ENCODE data around the gene LACTB.
A peak's percentile ranks its signal among the peaks of the same experiment; 100 is the strongest.

Gene LACTB

DNA sequence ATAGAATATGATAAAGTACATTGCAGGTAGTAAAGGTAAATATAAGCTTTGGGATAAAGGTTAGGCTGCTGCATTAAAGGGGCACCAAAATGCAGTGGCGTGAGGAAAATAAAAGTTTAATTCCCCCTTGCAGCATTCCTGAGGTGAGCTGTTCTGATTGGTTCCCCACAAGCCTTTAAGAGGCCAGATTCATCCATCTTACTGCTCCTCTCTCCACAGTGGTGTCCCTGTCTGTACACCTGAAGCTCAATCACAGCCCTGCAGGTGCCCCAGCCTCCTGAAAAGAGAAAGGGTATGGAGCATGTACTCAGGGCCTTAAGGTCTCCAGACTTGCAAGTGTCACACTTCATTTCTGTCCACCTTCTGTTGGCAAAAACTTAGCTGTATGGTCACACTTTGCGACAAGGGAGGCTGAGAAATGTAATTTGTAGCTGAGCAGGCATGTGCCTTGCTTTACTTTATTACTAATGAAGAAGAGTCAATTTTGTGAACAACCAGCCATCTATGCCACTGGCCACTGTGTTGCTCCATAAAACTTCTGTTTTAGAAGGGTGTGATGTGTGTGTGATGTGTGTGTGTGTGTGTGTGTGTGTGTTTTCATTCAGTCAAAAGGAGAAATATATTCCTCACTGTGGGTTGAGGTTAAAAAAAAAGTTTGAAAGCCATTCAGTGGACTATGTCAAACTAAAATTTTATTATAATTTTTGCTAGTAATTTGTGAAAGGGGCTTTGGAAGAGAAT, 12.8 kb downstream of the LACTB start:
- no peak for DNase-seq

DNA sequence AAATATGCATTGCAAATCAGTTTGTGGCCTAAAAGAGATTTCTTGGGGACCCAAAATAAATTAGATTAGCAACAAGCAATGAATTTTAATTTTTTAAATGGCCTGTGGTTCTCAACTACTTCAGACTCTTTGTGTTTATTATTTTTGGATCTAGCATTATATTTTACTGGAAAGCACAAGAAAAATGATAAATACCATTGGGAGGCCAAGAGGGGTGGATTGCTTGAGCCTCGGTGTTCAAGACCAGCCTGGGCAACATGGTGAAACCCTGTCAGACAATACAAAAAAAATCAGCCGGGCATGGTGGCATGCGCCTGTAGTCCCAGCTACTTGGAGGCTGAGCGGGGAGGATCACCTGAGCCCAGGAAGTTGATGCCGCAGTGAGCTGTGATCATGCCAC, 13.6 kb downstream of the LACTB start:
- DNase-seq = no peak

DNA sequence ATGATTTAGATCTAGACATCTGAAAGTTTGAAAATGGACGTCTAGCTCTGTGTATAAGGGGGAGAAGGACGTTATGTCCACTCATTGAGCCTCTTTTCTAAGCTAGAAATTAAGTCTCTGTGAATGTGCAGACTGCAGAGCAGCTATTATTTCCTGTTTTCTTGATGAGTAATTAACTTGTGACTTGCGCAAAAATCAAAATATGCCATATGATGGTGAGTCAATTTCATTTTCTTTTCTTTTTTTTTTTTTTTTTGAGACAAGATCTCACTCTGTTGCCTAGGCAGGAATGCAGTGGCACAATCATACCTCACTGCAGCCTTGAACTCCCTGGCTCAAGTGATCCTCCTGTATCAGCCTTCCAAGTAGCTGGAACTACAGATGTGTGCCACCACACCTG, 14.1 kb downstream of the LACTB start:
- DNase-seq = no peak

DNA sequence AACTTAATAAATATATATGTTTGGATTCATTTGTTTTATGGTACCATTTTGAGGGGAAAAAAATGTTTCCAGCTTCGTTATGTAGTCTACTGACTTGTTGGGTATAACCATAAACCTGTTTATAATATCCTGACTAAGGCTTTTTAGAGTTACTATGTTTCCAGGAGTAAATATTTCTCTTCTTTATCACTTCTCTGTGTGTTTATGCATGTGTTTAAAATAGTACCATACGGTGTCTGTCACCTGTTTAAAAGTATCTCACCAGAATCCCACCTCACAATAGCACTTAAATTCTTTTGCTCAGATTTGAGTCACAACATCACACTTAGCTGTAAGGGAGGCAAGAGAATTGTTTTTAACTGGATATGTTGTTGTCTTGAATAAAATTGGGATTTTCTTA, 15.1 kb downstream of the LACTB start:
- DNase-seq = no peak

DNA sequence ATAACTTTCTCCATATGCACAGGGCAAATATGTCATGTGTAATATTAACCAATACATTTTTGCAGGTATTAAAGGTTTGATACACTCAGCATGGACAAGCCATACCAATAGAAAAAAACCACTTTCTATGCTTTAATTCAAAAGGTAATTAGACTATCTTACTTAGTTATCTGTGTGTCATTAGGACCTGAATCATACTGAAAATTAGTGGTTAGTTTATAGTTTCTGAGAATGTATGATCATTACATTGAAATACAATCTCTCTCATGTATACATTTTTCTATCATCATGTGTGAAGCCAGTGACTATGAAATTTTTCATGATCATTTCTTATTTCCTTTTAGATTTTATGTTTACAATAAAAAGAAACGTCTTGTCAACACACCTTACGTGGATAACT, 19.3 kb downstream of the LACTB start:
- no peak for DNase-seq

DNA sequence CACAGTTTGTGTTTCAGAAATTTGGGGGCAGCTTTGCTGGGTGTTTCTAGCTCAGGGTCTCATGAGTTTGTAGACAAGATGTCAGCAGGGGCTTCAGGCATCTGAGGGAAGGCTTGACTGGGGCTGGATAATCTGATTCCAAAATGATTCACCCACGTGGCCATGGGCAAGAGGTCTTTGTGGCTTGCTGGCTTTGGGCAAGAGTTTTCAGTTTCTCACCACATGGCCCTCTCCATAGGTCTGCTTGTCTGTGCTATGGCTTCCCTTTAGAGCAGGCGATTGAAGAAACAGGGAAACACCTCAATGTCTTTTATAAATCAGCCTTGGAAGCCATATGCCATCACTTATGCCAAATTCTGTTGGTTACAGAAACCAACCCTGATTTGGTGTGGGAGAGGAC, 23.8 kb downstream of the LACTB start:
- DNase-seq = no peak

DNA sequence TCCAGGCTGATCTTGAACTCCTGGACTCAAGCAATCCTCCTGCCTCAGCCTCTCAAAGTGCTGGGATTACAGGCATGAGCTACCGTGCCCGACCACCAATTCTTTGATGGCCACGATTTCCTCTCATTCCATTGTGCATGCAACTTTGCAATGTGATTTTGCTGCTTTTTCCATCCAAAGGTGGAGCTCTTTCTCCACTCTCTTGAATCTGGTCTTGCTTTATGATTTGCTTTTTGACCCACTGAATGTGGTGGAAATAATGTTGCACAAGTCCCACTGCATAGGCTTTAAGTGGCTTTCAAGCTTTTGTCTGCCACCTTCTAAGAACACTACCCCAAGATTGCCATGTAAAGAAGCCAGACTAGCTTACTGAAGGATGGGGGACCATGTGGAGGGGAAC, 25.0 kb downstream of the LACTB start:
- DNase-seq = no peak

DNA sequence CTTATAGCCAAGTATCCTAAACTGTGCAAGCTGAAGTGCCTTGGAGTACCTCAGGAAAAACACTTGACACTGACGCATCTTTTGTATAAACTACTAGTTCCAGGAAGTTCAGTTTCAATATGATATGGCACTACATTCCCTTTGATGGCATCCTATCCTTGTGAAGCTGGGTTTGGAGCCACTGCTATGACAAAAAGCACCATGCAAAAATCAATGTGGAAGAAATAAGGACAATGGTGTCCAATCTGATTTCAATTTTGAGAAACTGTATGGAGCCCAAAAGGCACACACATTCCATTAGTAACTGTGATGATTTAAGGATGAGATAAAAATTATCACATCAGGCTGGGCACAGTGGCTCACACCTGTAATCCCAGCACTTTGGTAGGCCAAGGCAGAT, 30.0 kb downstream of the LACTB start:
- DNase-seq = no peak

DNA sequence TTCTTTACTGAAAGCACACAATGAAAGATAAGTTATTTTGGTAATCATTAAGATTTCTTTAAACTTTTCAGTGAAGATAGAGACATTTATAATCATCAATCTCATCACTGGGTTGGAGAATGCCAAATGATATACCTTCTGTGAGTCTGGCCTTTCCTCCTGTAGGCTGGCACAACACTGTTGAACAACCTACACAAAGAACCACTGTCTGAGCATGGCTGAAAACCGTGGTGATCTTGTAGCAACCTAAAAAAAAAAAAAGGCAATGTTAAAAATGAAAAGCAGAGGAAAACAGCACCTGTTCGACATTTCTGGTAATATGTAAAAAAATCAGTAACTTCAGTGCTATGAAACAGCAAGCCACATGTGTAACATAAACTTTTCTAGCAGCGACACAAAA, 33.8 kb downstream of the LACTB start:
- DNase-seq = no peak

DNA sequence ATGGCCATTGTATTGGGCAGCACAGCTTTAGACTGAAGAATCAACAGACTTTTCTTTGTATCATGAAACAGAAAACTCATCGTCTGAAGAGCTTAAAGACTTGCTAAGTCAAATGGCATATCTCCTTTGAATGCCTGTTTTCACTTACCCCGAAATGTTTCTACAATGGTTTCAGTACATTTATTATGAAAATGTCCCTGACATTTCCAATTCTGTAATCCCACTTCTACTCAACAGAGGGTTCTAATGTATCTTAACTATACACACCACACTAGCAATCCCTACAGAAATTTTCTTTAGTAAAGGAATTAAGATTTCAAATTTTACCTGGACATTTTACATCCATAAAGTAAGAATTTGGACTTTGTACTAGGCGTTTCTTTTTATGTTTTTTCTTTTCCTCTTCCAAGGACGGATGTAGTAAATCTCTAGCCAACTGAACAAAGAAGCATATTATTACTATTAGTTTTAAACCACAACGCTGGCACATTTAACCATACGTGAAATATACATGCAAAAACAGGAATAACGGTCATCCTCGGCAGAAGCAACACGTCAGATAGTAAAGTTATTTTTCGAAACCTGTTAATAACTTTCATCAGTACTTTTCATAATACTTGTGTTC, 34.5 kb downstream of the LACTB start:
- no peak for DNase-seq

DNA sequence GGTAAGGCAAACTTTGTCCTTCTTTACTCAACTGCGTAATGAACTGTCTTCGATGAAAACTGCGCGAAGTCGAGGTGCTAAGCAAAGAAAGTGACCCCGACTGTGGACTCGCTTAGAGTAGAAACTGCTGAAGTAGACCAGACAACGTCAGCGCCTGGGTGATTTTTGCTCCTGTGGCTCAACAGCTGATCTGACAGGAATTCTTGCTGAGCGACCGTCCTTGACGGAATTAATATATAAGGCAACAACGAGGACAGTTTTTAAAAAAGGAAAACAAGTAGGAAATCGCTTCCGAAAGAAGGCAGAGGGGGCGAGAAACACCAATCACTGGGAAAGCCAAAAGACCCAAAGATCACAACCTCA, 35.1 kb downstream of the LACTB start:
- peak in 1 of 2 donors; percentile 9 for DNase-seq

DNA sequence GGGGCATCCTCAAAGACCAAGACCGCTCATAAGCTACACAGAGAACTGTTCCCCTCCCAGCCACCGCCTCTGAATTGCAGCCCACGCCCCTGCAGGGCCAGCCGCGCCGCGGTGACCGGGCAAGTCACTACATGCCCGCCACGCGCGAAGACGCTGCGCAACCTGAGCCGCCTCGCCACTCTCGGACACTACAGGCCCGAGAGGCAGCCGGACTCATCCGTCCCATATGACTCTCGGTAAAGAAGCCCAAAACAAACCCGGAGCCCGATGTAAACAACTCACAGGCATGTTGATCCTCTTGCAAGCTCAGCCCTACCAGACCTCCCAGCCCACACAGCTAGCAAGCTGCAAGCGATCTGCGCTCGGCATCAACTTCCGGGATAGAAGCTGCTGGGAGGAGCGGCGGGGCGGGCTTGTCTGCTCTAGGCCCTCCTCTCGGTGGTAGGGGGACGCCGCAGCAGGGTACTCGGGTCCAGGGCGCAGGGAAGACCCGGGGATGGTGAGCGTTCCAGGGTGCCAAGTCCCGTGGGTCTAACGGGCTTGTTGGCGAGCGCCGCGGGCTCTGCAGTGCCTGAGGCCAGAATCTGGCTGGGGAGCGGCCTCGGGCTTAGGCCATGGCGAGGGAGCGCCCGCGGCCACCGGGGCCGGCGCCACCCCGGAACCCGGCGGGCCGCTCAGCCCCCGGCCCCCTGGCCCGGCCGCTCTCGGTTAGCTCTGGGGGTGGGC, 35.6 kb downstream of the LACTB start, which contains the start of gene RPS27L:
TSS of gene RPS27L (minus strand) at position 360 of the 726 bp plus-strand sequence. CDS start at position 288, 72 bp downstream.
- peak; percentile 86 to 88 for DNase-seq

DNA sequence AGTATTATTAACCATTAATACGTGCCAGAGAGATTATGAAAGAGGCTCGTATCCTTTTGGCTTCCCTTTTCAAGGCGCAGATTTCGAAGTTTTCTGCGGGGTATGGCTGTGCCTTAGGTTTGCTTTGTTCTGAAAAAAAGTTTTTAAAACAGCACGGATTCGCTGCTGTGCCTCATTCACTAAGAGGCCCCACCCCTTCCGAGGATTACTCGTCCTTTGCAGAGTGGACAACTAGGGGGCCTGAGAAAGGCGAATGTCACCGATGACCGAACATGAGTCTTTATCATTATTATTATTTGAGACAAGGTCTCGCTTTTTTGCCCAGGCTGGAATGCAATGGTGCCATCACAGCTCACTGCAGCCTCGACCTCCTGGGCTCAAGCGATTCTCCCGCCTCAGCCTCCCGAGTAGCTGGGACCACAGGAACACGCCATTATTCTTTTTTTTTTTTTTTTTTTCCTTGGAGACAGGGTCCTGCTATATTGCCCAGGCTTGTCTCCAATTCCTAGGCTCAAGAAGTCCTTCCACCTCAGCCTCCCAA, 36.3 kb downstream of the LACTB start:
- peak in 1 of 2 donors; percentile 11 for DNase-seq

DNA sequence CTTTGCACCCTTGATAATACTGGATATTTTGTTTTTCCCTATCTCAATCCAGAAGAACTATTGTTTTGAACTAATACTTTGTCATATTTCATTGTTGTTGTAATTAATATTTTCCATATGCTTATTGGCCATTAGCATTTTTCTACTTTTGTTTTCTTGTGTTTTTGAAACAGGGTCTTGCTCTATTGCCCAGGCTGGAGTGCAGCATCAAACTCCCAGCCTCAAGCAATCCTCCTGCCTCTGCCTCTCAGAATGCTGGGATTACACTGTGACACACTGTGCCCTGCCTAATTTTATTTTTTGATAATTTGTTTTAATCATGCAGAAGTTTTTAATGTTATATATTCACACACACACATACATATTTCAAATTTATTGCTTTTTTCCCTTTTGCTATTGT, 39.0 kb downstream of the LACTB start:
- no peak for DNase-seq

DNA sequence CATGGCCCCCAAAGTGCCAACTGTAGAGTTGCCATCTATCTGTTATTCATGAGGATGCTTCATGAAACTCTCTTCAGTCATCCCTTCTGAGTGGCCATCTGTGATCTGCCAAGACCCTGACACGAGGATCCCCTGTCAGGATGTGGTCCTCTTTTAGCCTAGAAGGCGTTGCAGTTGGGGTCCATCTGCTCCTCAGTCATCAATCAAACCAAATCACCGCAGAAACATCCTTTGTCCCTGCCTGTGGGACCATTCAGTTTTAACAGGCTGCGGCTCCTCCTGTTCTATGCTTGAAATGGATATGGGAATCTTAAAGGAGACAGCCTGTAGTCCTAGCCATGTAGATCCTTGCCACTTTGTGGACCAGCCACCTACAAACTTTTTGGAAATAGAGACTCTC, 41.6 kb downstream of the LACTB start:
- DNase-seq = no peak

DNA sequence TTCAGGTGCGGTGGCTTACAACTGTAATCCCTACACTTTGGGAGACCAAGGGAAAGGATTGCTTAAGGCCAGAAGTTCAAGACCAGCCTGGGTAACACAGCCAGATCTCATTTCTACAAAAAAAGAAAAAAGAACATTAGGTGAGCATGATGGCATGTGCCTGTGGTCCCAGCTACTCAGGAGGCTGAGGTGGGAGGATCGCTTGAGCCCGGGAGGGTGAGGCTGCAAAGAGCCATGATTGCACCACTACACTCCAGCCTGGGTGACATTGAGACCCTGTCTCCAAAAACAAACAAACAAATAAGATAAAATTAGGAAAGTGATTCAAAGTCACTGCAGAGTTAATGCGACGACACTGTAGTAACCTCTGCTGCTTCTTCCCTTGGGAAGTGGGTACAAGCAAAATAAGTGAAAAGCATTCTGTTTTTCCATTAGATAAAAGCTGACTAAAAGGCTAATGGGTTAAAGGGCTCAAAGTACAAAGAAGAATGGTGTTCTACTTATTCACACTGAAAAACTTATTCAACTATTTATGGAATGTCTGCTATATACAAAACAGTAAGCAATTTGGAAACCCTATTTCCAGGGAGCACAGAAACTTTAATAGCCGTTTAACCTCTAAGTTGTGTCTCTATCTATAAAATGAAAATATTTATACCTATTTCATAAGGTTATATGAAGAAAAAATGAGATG, 43.7 kb downstream of the LACTB start:
- DNase-seq = no peak

DNA sequence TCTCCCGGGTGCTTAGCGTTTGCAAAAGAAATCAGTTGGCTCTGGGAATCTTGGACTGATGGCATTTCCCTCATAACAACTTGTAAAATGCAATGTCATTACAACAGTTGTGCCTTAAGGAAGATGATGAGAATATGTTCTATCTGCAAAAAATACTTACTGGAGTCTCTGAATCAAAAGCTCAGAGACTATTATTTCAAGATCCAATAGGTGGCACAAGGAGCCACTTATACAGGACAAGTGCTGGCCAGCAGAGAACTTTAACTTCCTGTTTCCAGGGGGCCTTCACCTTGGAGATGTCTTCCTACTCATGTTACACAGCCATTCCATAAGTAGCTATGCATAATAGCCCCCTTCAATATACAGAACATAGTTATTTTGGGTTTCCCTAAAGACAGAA, 44.6 kb downstream of the LACTB start:
- DNase-seq = no peak

DNA sequence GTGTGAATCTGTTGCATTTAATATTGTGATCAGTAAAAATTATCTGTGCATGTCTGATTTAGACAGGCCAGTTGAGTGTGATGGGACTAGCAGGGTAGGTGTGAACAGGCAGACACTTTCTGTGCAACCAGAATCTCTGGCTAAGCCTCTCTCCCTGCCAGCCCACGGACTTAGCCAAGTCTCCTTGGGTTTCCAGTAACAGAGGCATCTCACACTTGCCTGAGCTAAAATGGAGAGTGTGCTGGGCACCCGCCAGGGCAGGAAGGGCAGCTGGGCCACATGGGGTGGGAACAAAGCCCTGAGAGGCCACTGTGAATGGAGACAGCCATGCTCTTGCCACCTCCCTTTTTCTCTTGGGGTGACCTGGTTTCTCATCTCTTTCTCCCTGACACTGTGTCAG, 48.1 kb downstream of the LACTB start:
- DNase-seq = no peak

DNA sequence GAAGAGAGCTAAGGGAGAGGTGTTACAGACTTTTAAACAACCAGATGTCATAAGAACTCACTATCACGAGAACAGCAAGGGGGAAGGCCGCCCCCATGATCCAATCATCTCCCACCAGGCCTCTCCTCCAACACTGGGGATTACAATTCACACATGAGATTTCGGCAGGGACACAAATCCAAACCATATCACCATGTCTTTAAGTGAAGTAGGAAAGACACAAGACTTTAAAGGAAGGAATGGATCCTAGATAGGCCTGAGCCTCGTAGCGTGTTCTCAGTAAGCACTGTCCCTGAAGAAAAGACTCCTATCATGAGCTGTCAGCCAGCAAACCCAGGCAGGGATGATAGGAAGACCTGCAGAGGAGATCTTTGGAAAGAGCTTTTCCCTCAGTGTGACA, 50.7 kb downstream of the LACTB start:
- no peak for DNase-seq

DNA sequence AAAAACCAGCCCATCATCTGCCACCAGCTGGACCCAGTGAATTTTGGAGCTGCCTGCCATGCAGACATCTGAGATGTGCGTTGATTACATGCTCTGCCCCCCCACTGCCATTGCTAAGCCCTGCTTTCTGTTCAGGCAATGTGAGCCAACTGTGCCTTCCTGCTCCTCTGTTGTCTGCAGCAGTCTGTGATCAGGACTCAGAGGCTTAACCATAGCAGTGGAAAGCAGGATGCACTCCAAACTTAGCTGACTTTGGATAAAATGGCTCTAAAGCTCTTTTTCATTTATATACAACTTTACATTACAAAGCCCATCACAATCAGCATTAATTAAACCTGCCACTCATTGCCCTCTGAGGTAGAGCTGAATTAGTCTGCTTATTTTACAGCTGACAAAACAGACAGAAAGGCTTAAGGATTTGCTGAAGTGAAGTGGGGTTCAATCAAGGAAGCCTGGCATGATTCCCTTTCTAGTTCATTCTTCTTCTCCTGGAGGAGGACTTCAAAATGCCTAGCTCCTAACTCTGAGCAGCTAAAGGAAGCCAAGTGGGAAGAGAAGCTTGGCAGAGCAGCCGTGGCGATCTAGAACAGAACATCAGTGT, 51.3 kb downstream of the LACTB start:
- no peak for DNase-seq

DNA sequence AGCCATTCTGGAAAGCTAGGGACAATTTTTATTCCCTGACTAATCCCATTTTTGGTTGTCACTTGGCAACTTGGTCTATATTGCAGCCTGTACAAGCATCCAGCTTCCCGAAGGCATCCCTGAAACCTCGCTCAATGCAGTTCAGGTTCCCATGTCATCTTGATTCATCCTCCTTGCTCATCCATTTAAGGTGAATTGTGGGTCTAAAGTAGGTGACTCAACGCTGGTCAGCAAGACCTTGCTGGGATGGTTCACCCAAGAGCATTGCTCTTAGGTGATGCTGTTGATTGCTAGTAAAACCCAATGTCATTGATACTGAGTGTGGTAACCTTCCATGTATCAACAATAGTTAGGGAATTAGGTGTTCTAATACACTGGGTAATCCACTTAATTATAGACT, 54.6 kb downstream of the LACTB start:
- no peak for DNase-seq

DNA sequence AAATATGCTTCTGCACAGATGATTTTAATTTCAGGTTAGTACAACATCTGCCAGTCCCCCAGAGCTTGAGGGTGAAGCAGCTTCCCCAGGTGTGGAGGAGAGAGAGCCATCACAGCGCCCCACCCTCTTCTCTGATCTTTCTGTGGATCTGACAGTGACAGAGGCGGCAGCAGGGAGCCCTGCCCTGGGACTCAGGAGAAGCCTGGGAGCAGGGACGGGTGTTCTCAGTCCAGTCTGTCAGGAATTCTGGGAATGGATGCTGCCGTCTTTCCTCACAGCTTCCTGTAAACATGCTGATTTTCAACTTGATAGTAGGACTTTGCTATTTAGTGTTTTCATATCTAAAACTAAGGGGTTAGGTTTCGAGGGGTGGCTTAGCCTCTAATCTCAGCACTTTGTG, 56.4 kb downstream of the LACTB start:
- no peak for DNase-seq

DNA sequence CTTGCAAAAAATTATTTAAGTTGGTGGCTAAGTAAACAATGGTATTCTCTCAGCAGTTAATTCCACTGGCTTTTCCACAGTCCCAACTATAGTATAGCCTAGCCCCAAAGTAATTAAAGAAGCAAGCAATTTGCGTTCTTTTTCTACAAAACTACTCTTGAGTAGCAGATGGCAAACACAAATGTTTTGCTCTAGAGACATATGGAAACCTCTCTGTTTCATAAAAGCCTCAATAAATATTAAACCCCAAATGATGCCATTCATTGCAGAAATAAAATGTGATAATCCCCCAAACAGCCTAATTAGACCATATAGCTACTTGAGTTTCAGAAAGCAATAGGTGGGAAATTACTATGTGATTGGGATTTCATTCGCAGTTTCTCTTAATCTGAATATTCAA, 59.1 kb downstream of the LACTB start:
- no peak for DNase-seq

All from activated CD4-positive, alpha-beta T cell treated with anti-CD3 and anti-CD28 coated beads for 4 hours (primary cell).